Measurements from ENCODE around the gene DGKG.

GRCh38 chr3:186260726-186261125, 101.3 kb downstream of the DGKG start:
- TF ChIP-seq YY1 (IDR thresholded peaks at IDR 0.05; ENCODE audit: insufficient read depth, insufficient read length) (no peak), SUZ12 (IDR thresholded peaks at IDR 0.05; ENCODE audit: extremely low read depth, insufficient read depth, insufficient read length) (no peak)

Measured in NT2/D1 (cell line).